HepG2 (cell line): ENCODE data around the gene GGA1. TPM values are rescaled to one million over a fixed set of nuclear protein-coding genes. Genes with fewer than 3 reads are reported as not detected.

Experiments used
- ARNT2 ChIP-seq: sonication (generic); formaldehyde crosslinking; IDR thresholded peaks from 2 replicates; pipeline ENCODE4 v1.8.0; 2022; ENCODE audit warnings: mild to moderate bottlenecking, low read depth, missing genetic modification reagents, moderate library complexity
- DDIT3 ChIP-seq: sonication (generic); formaldehyde crosslinking; IDR thresholded peaks from 2 replicates; pipeline ENCODE4 v1.4.0; 2020; ENCODE audit warnings: mild to moderate bottlenecking, missing genetic modification reagents
- EED ChIP-seq: sonication (generic); formaldehyde crosslinking; IDR thresholded peaks from 2 replicates; pipeline ENCODE4 v1.5.0; 2020; ENCODE audit warnings: mild to moderate bottlenecking, missing genetic modification reagents
- GFI1 ChIP-seq: sonication (generic); formaldehyde crosslinking; IDR thresholded peaks from 2 replicates; pipeline ENCODE4 v1.5.0; 2020; ENCODE audit warnings: missing genetic modification reagents, mild to moderate bottlenecking, borderline replicate concordance
- KMT2B ChIP-seq: IDR thresholded peaks from 2 replicates; pipeline ENCODE4 v1.6.1; 2016; ENCODE audit warnings: missing genetic modification reagents, missing compliant biosample characterization
- MAF1 ChIP-seq: sonication (generic); formaldehyde crosslinking; IDR thresholded peaks from 2 replicates; pipeline ENCODE4 v1.5.0; 2020; ENCODE audit warnings: missing genetic modification reagents, borderline replicate concordance
- MAZ ChIP-seq, 2 experiments: sonication (generic) in 1 of 2; formaldehyde crosslinking in 1 of 2; IDR thresholded peaks; 2 replicates each; pipeline versions ENCODE4 v1.5.0 to v1.6.1; 2012 to 2020; ENCODE audit warnings: low read depth in 2 of 2, mild to moderate bottlenecking in 2 of 2, borderline replicate concordance in 1 of 2, improper control_type of control experiment in 1 of 2, low read length in 1 of 2, missing genetic modification reagents in 1 of 2, moderate library complexity in 1 of 2
- NFAT5 ChIP-seq: sonication (generic); formaldehyde crosslinking; IDR thresholded peaks from 2 replicates; pipeline ENCODE4 v1.4.0; 2020; ENCODE audit warnings: missing genetic modification reagents
- PBX3 ChIP-seq: sonication (generic); formaldehyde crosslinking; IDR thresholded peaks from 2 replicates; pipeline ENCODE4 v1.8.1; 2023; ENCODE audit warnings: missing genetic modification reagents, inconsistent platforms, borderline replicate concordance
- PCBP2 ChIP-seq: fragments of 200-400 bp; formaldehyde crosslinking; optimal IDR thresholded peaks from 2 replicates; pipeline ENCODE3; 2018; ENCODE audit warnings: low read length, low read depth; ENCODE audit not compliant: poor library complexity, severe bottlenecking
- ZNF281 ChIP-seq: sonication (generic); formaldehyde crosslinking; IDR thresholded peaks from 2 replicates; pipeline ENCODE4 v1.4.0; 2020; ENCODE audit warnings: missing genetic modification reagents, borderline replicate concordance
- ZNF296 ChIP-seq: sonication (generic); formaldehyde crosslinking; conservative IDR thresholded peaks from 2 replicates; pipeline ENCODE4 v1.5.0; 2020; ENCODE audit warnings: mild to moderate bottlenecking, missing genetic modification reagents
- ZNF569 ChIP-seq: sonication (generic); formaldehyde crosslinking; IDR thresholded peaks from 2 replicates; pipeline ENCODE4 v1.5.0; 2020; ENCODE audit warnings: mild to moderate bottlenecking, missing genetic modification reagents, moderate library complexity, borderline replicate concordance
- ZNF780A ChIP-seq: sonication (generic); formaldehyde crosslinking; IDR thresholded peaks from 2 replicates; pipeline ENCODE4 v1.8.0; 2022; ENCODE audit warnings: mild to moderate bottlenecking, missing genetic modification reagents, moderate library complexity
- ZNF790 ChIP-seq: sonication (generic); formaldehyde crosslinking; IDR thresholded peaks from 2 replicates; pipeline ENCODE4 v1.8.0; 2022; ENCODE audit warnings: missing genetic modification reagents, mild to moderate bottlenecking, borderline replicate concordance
- ZSCAN25 ChIP-seq: sonication (generic); formaldehyde crosslinking; IDR thresholded peaks from 2 replicates; pipeline ENCODE4 v1.8.0; 2022; ENCODE audit warnings: mild to moderate bottlenecking, missing genetic modification reagents
- ZZZ3 ChIP-seq: sonication (generic); formaldehyde crosslinking; IDR thresholded peaks from 2 replicates; pipeline ENCODE4 v1.4.0; 2020; ENCODE audit warnings: missing genetic modification reagents, mild to moderate bottlenecking, borderline replicate concordance
- polyA plus RNA-seq, 8 experiments: library from polyadenylated mRNA; depleted of rRNA in 3 of 8; stranded (reverse) in 7 of 8; unstranded in 1 of 8; fragments of >200 nt; fragmentation: Illumina TruSeq in 4 of 8; extraction: Trizol in 4 of 8; gene quantifications; 2 replicates each; pipeline versions ENCODE4 v1.2.1 to v1.2.3, GENCODE V29; 2011 to 2016; ENCODE audit warnings: low read depth in 4 of 8, missing spikeins in 1 of 8, mixed read lengths in 1 of 8; ENCODE audit not compliant: insufficient read depth in 1 of 8
- total RNA-seq, 5 experiments: library from RNA; depleted of rRNA; stranded (reverse); fragments of >200 nt; fragmentation: Illumina TruSeq; extraction: Trizol; gene quantifications; 2 replicates each; pipeline ENCODE4 v1.2.3, GENCODE V29; 2016; ENCODE audit warnings: low read depth in 1 of 5

Gene GGA1
- total and polyA plus RNA-seq, 2 of the 13 experiments (the other 11 are each of a cell fraction or from before 2014, with no cell fraction given): 29.1 to 87.2 TPM

- TF ChIP-seq MAZ (IDR thresholded peaks at IDR 0.05; ENCODE audit: borderline replicate concordance, low read depth, low read length) (peak; percentile 48; the same call in 1 of the 2 replicates), MAZ (CRISPR knock-in tag; IDR thresholded peaks at IDR 0.05; ENCODE audit: low read depth) (peak; percentile 86; the same call in 1 of the 2 replicates), ZNF569 (CRISPR knock-in tag) (no peak), NFAT5 (no peak), PCBP2 (no peak), ZZZ3 (no peak), EED (CRISPR knock-in tag) (no peak), ZNF281 (CRISPR knock-in tag) (peak; percentile 87; the same call in 1 of the 2 replicates), ZNF780A (CRISPR knock-in tag) (no peak), ZNF790 (CRISPR knock-in tag) (no peak), PBX3 (no peak), MAF1 (no peak), DDIT3 (no peak), KMT2B (CRISPR knock-in tag) (no peak), ZNF296 (CRISPR knock-in tag) (no peak), ARNT2 (CRISPR knock-in tag) (peak; percentile 15; the same call in 1 of the 2 replicates), ZSCAN25 (CRISPR knock-in tag) (peak; percentile 77), GFI1 (CRISPR knock-in tag) (no peak; the same call in 1 of the 2 replicates)
Observed at GRCh38 chr22:37631448-37632173, 23.0 kb downstream of the GGA1 start (continued).
